Embryonic facial prominence (tissue), 1 donor: ENCODE measurements around the gene TFCP2.

Experiments
- DNase-seq: peaks from one replicate; pipeline ENCODE4 v3.0.0-alpha.2; 2016; ENCODE audit errors: extremely low spot score

TFCP2 gene

DNA sequence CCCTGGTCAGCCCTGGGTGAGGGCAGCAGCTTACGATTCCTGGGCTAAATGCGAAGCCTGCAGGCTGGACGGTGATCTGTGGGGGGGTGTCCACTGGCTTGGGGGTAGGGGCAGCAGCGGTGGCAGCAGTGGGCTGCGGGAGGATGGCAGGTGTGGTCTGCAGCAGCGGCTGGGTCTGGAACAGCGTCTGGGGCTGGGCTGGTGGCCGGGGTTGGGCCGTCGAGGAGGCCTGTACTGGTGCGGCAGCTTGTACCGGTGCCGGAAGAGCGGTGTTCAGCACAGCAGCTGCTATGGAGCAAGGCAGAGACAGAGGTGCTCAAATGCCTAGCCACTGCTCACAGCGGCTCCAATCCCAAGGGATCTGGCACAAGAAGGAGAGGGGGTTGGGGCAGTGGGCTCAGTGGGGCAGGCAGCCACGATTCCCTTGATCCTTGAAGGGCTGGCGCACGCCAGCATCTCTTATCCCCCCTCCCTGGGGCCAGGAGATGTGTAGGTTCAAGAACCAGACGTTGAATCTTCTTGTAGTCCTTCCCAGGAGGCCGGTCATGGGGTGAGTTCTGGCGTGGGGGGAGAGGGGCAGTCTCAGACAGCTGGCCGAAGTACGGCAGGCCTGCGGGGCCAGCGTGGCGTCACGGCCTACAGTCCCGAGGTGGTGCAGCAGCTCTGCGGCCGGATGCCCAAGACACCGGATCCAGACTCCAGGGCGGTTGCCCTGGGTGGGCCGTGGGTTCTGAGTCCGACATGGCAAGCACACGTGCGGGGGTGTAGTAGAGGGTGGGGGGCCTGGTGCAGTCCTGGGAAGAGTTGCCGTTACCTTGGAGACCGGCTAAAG, 25.0 kb upstream of the TFCP2 start:
- no peak for DNase-seq

DNA sequence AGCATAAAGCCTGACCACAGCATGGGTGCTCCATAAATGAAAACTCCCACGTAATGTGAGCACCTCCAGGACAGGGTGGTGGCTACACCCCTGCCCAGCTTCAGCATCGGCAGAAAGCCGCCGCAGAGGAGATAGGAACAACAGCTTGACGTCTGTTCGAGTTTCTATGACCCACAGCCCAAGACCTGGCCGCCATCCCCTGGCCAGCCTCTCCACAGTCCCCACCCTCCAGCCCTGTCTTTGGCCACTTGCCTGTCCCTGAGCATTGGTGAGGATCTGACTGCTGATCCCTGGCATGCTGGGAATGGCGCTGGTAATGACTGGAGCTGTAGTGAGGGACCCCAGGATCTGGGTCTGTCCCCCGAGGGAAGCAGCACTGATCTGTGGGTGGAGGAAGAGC, 23.6 kb upstream of the TFCP2 start:
- DNase-seq = no peak

DNA sequence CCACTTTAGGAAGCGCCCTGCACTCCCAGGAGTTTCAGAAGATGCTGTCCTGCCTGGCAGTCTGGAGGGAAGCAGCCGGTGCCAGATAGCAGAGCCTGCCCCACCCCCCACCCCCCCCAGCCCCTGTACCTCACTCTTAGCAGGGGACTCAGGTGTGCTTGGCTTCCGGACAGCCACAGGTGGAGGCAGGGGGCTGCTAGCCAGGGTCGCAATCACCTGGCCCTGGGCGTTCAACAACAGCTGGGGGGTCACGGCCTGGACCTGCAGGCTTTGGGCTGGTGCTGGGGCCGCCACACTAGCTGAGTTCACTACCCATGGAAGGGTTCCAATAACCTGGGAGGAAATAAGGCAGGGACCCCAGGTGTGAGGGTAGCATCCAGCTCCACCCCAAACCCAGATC, 22.9 kb upstream of the TFCP2 start:
- DNase-seq = no peak

DNA sequence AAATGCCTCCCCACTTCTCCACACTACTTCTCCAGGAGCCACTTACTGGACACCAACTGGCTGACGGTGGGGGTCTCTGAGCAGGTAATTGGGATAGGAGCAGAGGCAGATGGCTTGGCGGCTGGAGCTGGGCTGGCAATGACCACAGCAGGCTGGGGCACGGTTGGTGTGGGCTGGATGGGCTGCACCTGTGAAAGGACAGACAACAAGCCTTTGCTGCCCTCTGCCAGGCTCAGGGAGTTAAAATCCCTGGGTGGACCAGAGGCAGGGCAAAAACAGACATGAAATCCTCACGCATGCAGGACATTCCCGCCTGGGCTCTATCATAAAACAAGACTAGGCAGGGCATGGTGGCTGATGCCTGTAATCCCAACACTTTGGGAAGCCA, 19.3 kb upstream of the TFCP2 start:
- no peak for DNase-seq

DNA sequence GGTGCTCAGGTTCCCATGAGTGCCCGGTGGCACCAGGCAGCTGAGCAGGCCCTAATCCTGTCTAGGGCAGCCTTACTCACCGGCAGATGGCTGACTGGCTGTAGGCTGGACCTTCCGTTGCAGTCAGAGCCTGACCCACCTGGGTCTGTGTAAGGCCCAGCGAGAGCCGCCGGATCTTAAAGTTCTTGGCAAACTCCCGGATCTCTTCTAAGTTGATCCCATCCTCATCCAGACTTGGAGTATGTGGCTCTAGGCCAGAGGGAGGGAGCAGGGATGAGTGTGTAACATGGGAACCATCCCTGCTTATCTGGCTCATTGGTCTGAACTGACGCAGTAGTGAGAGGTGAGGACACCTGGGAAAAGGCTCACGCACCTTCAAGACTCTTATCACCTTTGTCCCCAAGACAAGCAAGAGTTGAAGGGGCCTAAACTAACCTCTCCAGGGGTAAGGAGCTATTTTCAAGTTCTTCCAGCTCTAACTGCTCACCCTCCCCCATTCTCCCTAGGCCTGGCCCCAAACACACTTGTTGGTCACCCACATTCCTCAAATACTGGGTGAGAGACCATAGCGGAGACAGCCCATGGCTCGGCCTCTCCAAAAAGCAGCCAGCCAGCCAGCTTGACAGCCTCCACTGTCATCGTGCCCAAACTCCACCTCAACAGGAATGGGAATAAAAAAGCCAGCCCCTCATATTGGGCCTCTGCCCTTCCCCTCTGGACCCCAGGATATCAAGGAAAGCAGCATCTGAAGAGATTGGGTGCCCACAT, 18.8 kb upstream of the TFCP2 start:
- DNase-seq = no peak

DNA sequence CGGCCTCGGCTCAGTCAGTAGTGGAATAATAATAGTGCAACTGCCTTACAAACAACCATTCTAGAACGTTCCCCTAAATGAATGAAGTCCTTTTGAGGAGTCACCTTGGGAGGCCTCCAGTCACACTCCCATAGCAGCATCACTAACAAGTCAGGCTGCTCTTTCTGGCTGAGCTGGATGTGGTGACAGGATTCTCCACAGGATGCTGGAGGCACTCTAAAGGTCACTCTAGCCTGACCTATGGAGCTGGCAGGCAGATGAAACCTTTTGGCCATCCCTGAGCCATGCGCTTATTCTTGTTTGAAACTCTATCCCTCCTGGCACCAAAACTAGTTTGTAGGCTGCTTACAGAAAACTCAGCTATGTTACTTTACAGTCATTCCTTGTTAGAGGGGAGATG, 17.9 kb upstream of the TFCP2 start:
- no peak for DNase-seq

DNA sequence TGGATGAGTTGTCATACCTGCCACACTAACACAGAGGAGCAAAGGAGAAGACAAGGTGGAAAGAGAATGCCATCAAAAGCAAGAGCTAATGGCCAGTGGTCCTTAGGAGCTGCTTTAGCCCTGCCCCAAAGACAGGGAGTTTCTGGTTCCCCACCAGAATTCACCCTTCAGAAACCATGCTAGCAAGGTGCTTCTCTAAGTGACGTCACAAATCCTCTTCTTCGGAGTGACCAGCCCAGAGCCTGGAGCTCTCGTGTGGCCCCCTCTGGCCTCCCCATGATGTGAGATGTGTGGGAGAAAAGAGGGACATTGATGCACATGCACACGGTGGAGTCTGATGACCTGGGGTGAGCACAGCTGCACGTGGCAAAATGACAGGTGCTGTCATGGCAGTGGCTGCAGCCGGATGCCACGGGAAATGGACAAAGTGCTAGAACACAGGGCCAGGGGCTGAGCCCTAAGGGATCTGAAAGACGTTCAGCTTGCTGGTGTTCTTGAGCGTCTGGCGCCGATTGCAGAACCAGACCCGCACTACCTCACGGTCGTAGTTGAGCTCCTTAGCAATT, 16.9 kb upstream of the TFCP2 start:
- no peak for DNase-seq

DNA sequence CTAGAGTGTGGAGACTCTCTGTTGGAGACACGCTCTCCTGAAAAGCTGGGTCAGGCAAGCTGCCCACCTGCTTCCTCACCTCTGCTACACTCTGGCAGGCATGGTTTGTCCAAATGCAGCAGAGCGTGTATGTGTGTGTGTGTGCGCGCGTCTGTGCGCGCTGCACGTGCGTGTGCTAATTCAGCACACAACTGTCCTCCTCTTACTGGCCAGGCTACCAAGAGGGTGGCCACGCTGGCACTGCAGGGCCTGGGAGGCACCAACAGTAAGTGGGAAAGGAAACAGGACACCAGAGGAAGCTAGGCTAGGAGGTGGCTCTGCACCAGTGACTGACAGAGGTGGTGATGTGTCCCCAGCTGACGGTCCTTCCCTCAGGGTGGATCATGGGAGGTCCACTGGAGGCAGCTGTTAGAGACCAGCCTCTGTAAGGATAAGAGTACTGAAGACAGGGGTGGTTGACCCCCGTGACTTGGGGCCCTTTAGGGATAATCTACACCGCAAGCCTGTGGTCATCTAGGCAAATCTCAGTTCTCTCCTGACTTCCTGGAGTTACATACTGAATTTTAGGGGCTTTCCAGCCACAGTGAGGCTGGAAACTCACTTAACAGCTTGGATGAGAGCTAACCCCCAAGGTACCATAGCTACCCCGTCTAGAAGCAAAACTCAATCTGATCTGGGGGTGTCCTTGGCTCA, 15.6 kb upstream of the TFCP2 start:
- DNase-seq = no peak

DNA sequence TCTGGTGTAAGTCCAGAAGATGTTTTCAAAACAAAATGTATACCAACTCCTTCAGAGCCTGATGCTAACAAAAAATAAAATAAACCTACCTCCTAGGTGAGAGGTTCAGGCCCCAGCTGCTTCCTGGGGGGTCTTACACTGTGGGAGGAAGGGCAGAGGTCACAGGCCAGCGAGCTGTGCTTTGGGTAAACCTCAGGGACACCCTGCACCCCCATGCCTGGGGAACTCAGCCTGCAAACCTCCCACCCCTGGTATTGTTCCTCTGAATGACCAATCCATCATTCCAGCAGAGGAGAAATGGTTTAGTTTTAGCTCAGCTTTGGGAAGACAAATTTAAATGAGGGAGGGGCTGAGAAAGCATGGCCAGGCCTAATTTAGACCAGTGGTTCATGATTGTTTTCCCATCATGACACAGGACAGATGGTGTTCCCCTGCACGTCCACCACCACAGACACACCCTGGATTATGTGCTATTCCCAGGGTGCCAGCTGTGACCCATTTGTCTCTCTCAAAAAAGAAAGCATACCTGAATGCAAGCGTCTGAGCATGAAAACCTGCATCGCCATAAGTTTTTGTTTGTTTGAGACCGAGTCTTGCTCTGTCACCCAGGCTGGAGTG, 14.5 kb upstream of the TFCP2 start:
- DNase-seq = no peak

DNA sequence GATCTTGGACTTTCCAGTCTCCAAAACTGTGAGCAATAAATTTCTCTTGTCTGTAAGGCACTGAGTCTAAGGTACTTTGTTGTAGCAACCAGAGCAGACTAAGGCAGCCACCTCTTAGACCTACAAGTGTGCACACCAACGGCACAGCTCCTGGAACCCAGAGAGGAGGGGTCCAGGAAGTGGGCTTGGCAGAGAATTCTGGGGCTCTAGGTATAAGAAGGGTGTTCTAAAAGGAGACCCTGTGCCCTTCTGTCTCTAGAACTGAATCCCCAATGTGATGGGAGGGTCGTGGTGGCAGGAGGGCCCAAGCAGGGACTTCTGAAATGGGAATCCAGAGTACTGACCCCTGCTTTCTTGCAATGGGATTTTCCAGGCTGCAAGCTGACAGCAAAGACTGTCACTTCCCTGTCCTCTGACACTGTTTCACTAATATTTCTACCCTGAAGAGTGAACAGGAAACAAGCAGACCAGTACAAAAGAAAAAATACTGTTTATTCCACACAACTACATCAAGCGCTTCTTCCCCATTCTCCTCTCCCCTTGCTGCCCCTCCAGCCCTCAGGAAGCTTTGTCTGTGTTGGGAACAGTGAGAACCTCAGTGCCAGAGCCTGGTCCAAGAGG, 13.6 kb upstream of the TFCP2 start:
- no peak for DNase-seq

DNA sequence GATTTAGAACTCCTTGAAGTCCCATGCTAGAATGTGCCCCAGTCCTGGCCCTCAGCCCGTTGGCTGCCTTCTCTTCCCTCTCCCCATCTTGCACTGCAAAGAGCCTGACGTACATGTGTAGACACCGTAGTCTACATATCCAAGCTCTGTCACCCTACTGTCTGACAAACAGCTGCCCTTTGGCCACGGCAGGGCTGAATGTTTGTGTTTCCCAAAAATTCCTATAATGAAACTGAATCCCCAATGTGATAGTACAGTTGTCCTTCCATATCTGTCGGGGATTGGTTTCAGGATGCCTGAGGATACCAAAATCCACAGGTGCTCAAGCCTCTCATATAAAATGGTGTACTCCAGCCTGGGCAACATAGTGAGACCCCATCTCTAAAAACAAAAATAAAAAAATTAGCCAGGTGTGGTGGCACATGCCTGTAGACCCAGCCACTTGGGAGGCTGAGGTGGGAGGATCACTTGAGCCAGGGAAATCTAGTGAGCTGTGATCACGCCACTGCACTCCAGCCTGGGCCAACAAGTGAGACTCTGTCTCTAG, 12.3 kb upstream of the TFCP2 start:
- DNase-seq = no peak

DNA sequence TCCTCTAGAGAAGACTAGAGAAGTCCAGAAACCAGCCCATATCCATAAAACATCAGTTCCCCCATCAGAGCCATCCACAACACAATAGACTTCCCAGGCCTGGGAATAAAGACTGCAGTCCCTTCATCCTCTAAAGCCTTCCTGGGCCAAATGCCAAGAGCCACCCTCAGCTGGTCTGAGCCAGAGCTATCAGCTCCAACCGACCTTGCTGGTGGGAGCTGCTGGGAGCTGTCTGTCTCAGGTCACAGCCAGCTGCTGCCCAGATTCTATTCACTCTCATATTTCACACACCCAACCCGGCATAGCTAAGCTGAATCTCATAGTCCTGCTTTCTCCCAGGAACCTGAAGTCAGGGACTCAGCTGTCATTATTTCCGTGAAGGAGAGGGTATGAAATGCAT, 10.9 kb upstream of the TFCP2 start:
- DNase-seq = no peak

DNA sequence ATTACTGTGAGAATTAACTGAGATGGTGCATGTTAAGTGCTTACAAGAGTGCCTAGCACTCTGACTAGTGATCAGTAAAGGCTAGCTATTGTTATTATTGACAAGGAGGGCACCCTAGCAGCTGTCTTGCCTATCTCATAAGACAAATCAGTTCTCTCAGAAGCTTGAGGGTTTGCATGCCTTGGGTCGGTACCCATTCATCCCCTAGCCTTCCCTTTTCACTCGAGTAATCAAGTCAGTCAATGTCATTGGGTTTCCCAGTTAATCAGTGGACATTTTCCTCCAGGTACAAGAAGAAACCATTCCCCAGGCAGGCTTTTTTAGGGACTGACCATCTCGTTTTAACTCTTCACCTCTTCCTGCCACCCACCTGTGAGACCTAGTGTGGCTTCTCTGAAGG, 10.4 kb upstream of the TFCP2 start:
- DNase-seq = no peak

DNA sequence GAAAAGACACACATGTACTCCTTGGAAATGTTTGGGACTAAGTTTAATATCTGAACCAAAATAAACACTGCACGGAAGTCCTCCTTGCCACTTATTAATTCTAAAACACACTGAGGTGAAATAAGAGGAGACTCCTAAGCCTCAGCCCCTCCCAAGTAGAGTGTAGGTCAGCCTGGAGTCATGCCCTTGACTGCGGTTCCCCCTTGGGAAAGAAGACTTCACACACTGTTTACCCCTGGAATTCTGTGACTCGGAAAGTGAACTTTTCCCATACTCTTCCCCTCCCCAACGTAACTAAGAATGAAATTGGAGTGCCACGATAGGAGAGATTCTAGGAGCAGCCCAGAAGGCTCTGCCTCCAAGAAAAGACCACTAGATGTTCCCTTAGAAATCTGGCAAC, 8.6 kb upstream of the TFCP2 start:
- DNase-seq = no peak

DNA sequence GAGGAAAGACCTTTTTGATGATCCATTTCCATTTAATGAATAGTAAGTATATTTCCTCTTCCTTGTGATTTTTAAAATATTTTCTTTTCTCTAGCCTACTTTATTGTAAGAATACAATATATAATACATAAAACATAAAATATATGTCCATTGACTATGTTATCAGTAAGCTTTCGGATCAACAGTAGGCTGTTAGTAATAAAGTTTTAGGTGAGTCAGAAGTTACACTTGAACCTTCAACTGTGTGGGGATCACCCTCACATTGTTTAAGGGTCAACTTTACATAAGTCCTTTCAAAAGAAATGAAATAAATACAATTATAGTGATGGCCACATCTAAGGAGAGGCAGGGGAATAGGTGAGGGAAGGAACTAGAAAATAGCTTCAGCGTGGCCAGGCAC, 5.0 kb upstream of the TFCP2 start:
- DNase-seq = no peak

DNA sequence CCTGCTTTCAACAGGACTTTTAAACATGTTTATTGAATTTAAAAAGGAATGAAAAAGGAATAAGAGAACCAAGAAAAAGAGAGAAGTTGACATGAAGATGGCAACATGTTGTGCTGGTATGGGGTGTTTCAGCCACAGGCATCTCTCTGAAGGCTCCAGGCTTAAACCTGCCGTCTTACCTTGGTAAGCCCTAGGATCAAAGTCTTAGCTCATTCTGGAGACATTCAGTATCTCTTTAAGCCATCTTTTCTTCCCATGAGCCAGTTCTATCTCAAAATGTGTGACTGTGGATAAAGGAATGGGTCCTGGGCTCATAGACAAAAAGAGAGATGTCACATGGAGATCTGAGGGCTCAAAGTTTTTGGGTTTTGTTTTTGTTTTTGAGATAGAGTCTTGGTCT, 1.6 kb upstream of the TFCP2 start:
- DNase-seq = no peak

DNA sequence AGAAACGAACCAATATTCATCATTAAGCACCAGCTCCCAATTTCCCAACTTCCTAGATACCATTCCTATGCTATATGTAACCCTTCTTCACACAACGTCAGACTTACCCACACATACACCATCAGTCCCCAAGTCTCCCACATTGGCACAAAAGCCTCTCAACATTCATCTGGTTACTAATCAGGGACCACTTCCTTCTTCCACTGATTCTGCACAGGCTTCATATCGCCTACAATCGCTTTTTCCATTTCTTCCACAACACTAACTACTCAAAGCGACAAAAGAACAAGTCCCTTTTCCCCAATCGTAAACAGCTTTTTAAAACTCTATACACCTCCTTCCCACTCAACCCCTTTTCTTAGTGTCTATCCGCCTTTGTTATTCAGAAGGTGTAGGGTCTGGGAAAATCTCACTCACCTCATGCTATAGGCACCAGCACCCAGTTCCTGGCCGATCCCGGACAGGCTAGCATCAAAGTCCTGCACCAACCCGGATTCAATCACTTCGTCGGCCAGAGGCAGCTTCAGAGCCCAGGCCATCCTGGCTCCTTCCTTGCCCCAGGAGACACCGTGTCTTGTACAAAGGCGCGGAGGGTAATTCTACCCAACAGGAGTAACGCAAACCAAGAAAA, 936 bp downstream of the TFCP2 start:
- no peak for DNase-seq

DNA sequence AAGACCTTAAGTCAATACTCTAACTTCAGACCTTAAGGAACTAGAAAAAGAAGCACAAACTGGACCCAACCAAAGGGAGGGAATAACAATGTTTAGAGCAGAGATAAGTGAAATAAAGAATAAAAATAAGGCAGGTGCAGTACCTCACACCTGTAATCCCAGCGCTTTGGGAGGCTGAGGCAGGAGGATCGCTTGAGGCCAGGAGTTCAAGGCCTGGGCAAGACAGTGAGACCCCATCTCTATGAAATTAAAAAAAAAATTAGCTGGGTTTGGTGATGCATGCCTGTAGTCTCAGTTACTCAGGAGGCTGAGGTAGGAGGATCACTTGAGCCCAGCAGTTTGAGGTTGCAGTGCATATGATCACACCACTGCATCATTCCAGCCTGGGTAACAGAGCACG, 9.1 kb downstream of the TFCP2 start:
- no peak for DNase-seq

DNA sequence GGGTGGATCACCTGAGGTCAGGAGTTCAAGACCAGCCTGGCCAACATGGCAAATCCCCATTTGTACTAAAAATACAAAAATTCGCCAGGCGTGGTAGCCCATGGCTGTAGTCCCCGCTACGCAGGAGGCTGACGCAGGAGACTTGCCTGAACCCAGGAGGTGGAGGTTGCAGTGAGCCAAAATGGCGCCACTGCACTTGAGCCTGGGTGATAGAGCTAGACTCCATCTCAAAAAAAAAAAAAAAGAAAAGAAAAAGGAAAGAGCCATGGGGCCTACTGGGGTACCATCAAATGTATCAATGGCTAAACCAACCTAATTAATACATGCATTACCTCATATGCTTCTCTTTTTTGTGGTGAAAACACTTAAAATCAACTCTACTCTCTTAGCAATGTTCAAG, 10.7 kb downstream of the TFCP2 start:
- no peak for DNase-seq

DNA sequence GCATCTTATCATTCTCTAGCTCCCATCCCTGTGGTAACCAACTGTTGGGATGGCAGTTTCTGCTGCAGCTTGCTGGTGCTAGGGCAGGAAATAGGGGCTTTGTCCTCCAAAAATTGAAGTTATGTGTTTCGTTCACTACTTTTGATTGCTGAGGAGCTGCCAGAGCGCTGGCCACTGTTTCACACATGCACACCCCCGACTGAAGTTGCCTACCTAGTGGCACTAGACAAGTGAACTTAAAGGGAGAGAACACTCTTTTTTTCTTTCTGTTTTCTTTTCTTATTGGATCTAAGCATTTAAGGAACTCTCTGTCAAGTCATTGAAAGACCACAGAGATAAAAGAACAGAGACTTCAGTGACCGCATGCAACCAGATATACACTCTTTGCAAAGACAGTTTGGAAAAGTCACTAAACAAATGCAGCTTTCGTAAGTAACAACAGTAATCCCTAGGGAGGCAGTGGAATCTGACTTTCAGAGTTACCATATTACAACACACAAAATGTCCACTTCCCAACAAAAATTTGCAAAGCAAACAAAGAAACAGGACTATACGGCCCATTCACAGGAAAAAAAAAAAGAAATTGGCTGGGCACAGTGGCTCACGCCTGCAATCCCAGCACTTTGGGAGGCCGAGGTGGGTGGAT, 12.0 kb downstream of the TFCP2 start:
- DNase-seq = no peak
